GM21381 (cell line): Measurements from ENCODE around the gene CDKAL1.
"Not testable (repeated sequence)": the region's sequence is repeated elsewhere in the genome, so short reads cannot be mapped to it uniquely, and the experiment has no call there.

Source experiments
- ATAC-seq: cut with Tn5 transposase; IDR thresholded peaks from one replicate; pipeline ENCODE4 v1.9.1; 2021; ENCODE audit warnings: mild to moderate bottlenecking, moderate library complexity; ENCODE audit not compliant: unreplicated experiment

The CDKAL1 gene

DNA sequence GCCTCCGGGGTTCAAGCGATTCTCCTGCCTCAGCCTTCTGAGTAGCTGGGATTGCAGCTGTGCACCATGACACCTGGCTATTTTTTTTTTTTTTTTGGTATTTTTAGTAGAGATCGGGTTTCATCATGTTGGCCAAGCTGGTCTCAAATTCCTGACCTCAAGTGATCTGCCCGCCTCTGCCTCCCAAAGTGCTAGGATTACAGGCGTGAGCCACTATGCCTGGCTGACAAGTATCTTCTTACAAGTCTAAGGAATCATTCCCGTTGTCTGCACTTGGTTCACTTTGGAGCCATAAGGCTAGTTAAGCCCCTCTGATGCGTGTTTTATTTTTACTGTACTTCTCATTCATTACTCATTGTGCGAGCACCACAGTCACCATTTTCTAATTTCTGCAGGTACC is 198.1 kb downstream of the CDKAL1 start:
- not testable (repeated sequence) for ATAC-seq

DNA sequence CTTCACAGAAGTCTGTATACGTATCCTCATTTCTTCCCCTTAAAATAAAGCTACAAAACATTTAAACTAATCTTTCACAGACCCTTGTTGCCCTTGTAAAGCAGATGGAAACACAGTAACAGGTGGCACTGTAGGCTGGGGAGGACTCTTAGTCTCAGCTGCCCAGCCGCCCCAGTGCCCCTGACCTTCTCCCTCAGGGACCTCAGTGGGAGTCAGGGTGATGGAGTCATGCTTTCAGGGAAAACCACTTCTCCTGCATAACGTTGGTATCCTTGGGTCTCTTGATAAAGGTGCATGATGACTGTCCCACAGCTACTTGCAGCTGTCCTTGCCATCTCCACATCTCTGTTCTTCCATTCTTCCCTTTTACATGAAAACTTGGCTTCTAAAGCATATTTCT is 198.6 kb downstream of the CDKAL1 start:
- no peak for ATAC-seq

DNA sequence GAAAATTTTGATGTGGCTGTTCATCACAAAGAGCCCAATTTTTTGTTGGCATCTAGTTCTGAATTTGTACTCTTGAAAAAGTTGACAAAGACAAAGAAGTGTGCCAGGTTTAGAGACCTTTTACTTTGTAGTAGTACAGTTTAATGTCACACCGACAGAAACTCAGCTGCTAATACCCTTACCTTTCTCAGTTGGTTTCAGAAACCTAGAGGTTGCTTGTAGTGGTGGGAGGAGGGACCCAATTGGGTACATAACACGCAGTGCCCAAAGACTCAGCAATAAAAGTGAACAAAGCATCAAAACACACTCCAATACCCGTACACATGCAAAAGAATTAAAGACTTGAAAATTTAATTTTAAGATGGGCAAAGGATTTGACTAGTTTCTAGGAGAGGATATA is 203.7 kb downstream of the CDKAL1 start:
- no peak for ATAC-seq

DNA sequence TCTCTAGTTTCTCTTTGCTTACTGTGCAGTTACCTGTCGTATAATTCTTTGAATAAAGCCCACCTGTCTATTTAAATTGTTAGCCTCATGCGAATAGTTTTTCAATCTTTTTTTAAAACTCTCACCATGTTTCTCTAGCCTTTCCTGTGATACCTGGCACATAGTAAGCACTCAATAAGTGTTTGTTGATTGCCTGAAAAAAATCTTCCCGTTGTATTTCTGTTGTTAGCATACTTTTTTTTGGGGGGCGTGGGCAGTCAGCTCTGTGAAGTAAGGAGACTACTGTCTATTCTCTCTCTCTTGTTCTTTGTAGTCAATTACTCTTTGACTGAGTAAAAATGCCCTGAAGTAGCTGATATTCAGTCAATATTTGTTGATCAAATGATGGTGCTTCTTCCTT is 205.8 kb downstream of the CDKAL1 start:
- ATAC-seq: no peak

DNA sequence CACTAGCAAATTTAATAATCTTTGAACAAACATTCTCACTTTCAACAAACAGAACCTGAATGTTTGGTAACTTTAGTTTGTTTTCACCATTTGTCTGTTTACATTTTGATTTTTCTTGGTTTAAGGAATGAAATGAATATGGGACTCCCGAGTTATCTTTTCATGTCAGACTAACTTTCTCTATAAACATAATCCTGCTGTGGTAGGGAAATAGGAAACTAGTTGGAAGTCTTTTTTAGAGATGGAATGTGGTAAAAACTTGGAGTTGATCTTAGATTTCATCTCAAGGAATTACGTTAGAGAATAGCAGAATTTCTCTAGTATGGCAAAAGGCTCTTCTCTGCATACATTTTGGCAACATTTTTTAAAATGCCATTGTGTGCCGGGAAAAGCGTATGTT is 206.5 kb downstream of the CDKAL1 start:
- no peak for ATAC-seq

DNA sequence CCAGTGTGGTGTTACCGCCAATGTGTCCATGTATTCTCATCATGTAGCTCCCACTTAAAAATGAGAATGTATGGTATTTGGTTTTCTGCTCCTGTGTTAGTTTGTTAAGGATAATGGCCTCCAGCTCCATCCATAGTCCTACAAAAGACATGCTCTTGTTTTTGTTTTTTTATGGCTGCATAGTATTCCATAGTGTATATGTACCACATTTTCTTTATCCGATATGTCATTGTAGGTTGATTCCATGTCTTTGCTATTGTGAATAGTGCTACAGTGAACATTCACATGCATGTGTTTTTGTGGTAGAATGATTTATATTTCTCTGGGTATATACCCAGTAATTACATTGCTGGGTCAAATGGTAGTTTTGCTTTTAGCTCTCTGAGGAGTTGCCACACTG is 207.2 kb downstream of the CDKAL1 start:
- ATAC-seq: no peak

DNA sequence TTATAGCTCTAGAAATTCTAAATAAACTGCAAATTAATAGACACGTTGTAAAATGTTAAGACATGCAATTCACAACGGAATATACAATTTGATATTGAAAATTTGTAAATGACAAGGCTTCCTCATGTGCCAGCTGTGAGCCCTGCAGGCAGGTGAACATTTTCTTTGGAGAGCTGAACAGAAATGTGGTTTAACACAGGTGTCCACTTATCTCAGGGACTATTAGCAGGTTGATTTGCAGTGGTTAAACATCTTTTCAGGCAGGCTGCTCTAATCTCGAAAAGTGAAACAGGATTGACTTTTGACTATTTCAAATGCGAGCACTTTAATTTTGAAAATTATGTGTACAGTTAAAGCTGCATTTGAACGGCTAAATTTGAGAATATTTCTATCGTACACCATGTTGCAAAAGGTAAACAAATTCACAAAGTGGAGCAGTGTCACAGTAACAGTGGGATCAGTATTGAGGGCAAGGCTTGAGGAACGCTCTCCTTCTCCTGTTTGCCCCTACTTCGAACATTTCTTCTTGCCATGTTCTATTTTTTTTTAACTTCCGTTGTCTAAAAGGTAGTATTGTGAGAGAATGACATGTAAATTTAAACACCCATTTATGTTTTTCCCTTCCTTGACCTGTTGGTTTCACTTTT is 210.8 kb downstream of the CDKAL1 start:
- no peak for ATAC-seq

DNA sequence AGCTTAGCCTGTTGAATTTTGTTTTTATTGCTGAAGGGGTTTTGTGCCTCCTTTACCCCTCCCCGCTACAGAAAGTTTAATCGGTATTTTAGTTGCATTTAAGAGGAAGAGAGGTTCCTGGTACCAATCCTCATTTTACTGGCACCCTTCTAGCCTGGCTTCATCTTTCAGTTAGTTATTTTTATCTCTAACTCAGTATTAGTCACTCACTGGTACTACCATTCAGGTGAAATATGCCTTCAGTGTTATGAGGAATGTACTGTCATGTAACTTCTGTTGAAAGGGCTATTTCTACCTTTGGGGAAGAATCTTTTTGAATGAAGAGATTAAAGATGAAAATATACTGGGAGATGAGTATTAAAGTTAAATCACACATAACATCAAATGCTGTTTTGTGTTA is 211.8 kb downstream of the CDKAL1 start:
- no peak for ATAC-seq

DNA sequence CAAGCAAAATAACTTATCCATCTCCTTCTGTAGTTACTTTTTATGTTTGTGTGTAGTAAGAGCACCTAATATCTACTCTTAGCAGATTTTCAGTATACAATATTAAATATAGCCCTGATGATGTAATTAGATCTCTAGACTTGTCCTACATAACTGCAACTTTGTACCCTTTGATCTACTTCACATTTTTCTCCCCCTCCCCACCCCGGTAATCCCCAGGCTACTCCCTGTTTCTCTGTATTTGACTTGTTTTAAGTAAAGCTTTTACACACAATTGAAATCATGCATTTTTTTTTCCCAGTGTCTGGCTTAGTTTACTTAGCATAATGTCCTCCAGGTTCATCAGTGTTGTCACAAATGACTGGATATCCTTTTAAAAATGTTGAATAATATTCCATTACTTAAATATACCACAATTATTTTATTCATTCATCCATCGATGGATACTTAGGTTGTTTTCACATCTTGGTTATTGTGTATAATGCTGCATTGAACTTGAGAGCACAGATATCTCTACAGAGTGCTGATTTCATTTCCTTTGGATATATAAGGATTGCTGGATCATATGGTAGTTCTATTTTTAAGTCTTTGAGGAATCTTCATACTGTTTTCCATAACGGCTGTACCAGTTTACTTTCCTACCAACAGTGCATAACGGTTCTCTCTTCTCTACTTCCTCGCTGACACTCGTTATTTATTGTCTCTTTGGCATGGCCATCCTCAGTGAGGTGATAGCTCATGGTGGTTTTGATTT is 212.7 kb downstream of the CDKAL1 start:
- no peak for ATAC-seq

DNA sequence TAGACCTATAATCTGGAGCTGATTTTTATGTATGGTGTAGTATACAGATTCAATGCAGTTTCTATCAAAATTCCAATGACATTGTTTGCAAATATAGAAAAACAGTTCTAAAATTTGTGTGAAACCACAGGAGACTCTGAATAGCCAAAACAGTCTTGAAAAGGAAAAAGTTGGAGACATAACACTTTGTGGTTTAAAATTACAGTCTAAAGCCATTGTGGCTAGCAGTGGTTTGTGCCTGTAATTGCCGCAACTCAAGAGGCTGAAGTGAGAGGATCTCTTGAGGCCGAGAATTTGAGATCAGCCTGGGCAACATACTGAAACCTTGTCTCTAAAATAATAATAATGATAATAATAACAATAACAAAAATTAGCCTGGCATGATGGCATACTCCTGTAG is 213.7 kb downstream of the CDKAL1 start:
- no peak for ATAC-seq

DNA sequence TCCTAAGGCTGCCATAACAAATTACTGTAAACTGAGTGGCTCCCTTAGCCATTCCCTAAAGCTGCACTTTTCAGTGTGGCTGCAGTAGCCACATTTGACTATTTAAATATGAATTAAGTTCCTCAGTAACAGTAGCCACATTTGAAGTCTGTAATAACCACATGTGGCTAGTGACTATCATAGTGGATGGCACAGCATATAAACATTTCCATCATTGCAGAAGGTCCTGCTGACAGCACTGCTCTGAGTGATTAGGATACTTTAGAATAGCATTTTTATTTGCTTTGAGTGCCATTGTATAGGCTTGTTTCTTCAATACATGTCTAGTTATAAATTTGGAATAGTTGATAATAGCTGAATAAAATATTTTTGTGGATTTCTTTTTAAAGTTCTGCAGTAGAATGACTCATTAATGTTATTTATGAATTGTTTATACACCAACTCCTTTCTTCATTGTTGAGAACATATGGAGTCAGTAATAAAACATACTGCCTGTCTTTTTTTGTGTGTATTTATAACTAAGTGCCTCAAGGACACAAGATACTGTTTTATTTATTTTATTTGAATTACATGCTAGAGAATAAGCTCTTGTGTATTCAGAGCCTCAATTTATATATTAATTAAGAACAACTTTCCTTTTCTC is 217.2 kb downstream of the CDKAL1 start:
- no peak for ATAC-seq

DNA sequence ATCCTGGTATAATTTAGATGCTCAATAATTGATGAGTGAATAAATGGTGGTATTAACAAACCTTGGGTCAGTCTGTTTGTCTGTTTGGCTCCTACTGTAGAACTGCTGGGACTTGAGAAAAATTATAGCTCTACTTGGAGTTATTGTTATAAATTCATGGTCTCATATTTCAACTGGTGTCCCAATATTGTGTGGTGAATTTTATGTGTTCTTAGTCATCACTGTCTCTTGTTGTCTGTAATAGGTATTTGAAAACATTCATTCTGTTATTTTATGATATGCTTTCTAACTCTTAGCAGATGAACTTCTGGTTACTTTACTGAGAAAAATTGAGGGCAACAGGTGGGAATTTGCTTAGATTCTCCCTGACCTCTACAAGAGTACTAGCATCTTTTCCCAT is 221.4 kb downstream of the CDKAL1 start:
- no peak for ATAC-seq

DNA sequence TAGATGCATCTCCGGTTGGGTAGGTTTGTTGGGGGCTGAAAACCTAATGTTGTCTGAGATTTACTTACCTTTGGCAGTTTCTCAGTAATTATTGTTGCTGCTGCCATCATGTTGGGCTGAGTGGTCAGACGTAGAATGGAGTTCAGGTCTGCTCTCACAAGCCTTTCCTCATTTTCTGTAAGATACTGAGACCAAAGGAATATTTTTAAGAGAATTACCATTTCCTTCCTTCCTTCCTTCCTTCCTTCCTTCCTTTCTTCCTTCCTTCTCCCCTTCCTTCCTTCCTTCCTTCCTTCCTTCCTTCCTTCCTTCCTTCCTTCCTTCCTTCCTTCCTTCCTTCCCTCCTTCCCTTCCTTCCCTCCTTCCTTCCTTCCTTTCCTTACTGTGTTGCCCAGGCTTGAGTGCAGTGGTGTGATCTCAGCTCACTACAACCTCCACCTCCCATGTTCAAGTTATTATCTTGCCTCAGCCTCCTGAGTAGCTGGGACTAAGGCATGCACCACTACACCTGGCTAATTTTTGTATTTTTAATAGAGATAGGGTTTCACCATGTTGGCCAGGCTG is 222.4 kb downstream of the CDKAL1 start:
- ATAC-seq: not testable (repeated sequence)

DNA sequence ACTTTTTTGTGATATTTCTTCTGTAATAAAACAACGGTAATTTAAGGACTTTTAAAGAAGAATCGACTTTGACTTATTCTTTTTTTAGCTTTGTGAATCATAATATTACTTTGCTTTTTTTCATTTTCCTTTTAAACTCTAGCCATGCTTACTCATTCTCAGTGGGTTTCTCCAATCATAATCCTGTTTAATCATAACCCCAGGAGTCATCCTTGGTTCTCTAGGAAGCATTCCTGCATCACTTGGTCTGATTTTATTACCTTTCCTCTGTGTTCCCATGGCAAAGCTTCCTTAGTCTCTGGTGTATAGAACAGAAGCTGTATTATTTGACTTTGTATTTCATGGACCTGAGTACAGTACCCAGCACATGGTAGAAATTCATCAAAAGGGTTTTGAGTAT is 223.5 kb downstream of the CDKAL1 start:
- ATAC-seq: no peak

DNA sequence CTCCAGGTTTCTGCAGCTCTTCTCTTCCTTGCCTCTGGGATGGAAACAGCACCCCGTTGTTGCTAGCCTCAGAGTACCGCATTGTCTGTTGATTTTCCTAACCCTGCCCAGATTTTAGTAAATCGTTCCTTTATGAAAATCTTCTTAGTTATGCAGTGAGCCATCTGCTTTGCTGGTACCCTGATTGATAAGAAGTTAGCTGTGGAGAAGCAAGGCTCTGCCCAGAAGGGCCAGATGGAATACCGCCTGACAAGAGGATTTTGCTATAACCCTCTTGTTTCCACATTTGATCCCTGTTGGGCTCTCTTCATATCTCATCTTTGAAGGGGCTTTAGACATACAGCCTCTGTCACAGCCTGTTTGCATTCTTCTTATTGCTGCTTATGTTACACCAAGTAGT is 229.0 kb downstream of the CDKAL1 start:
- ATAC-seq: no peak

DNA sequence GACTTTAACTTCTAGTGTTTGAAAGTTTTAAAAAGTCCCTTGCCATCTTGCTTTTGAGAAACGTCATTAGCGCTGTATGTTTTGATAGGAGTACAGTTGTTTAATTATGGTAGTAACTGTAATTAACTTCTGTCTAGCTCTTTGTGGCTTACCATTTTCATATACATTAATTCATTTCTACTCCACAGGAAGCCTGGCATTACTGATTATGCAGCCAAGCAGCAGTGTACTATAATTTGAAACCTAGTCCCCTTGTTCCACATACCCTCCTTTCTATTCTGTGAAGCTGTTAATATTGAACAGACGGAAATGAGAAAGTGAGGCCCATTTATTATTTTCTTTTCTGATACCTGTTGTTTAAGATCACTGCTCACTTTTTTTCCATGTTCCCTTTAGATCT is 235.4 kb downstream of the CDKAL1 start:
- ATAC-seq: no peak

DNA sequence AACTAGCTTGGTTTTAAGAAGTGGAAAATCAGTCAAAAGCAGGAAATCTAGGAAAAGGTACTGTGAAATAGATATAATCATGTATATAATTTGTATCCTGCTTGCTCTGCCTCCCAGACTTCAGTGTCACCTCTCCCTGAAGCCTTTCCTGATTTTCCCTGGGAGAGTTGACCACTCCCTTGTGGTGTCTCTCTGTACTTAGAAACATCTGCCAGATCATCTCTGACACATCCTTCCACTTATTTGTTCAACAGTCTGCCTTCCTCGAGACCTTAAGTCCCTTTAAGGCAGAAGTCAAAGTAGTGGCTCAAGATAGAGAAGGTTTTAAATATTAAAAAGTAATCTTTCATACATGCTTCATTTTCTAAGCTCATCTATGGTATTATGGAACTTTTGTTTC is 236.5 kb downstream of the CDKAL1 start:
- ATAC-seq: no peak

DNA sequence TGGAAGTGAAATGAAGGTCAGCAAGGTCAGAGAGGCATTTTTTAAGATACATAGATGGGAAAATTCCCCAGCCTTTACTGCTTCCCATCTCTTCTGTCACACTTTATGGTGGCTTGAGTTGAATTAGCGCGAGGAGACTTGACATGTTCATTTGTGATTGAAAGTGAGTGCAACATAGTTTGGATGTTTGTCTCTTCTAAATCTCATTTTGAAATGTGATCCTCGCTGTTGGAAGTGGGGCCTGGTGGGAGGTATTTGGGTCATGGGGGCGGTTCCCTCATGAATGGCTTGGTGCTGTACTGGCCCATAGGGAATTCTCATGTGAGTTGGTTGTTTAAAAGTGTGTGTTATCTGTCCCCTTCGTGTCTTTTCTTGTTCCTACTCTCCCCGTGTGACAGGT is 237.2 kb downstream of the CDKAL1 start:
- no peak for ATAC-seq

DNA sequence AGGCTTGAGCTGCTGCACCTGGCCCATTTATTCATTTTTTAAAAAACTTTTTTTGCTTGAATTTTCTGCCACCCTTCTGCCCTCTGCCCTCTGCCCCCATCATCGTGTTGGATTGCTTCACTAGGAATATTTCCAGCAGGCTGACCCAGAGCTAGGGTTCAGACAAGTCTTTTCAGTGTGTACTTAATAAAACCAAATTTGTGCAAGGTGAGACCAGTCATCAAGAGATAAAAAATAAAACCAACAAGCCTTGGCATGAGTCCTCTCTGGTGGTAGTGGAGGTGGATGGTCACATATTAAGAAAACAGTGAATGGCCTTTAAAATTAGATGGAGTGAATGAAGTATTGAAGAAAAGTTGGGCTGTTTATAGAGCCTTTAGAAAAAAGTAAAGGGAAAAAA is 239.6 kb downstream of the CDKAL1 start:
- ATAC-seq: no peak

DNA sequence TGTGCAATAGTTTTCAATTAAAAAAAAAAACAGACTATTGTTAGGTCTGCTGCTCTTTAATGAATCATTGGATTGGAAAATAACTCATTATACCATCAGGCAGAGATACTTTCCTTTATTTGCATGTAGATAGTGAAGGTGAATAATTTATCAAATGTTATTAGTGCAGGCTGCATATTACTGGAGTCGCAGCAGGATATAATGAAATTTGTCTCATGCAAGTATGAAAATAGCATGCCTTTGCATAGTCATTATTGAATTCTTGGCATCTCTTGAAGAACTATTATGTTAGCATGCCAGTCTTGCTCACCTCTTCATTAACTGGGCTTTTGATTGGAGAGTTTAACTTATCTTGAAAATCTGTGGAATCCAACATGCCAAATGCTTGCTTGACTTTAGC is 241.7 kb downstream of the CDKAL1 start:
- ATAC-seq: no peak

DNA sequence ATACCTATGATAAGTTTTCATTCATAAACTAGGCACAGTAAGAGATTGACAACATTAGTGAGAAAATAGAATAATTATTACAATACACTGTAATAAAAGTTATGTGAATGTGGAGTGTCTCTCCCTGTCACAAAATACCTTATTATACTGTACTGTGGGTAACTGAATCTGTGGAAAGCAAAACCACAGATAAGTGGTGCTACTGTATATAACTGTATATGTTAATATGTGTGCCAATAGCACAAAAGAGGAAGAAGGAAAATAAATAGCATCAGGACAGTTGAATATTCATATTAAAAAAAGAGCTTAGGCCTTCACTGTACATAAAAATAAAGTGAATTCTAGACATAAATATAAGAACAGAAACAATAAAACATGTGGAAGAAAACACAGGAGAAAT is 243.5 kb downstream of the CDKAL1 start:
- ATAC-seq: no peak

DNA sequence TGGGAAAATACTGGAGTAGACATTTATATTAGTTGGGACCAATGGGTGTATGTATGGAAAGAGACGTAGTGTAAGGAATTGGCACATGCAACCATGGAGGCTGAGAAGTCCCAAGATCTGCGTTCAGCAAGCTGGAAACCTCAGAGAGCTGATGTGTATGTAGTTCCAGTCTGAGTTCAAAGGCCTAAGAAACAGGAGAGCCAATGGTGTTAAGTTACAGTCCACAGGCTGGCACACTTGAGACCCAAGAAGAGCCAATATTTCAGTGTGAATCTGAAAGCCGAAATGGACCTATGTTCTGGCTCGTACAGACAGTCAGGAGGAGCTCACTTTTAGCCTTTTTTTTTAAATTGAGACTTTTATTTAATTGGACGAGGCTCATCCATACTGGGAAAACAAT is 244.2 kb downstream of the CDKAL1 start:
- no peak for ATAC-seq
